Measurements from ENCODE around the gene TMEM63B.

TMEM63B gene

DNA sequence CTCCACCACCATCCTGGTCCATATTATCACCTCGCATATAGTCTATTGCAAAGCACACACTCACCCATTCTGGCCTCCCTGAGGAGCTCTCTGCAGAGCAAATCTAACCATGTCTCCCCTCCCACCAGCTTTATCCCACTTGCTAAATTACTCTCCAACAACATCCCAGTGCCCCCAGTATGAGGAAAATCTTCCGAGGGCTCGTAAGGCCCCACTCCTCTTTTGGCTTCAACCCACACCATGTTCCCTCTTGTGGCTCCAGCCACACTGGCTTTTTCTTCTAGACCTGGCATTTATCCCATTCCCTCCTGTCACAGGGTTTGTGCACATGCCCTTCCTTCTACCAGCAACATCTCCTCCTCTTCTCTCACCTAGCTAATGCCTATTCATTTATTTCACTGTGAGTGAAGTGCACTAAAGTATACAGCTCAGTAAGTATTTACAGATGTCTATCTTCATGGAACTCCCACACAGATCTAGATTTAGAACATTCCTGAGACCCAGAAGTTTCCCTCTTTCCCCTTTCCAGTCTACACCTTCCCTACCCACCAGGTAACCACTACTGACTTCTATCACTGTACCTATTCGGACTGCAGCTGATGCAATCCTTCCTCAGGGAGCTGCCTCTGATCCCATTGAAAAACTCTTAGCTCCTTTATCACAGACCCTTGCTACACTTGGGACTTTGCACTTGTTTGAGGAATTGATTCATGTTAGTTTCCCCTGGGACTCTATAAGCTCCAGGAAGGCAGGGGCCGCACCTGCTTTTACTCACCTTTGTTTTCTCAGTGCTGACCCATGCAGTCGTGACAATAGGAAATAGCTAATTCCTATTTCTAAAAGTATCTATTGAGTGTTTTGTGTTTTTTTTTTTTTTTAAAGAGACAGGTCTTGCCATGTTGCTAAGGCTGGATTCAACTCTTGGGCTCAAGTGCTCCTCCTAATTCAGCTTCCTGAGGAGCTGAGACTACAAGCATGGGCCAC lies 15.6 kb upstream of the TMEM63B start:
- in situ Hi-C loops (cut with HindIII; ENCODE audit: low pct_ligation_motif_present, low pct_unique_long_range_greater_than_20kb, low sequenced_read_pairs) = no loop called here
- DNase-seq = no peak

DNA sequence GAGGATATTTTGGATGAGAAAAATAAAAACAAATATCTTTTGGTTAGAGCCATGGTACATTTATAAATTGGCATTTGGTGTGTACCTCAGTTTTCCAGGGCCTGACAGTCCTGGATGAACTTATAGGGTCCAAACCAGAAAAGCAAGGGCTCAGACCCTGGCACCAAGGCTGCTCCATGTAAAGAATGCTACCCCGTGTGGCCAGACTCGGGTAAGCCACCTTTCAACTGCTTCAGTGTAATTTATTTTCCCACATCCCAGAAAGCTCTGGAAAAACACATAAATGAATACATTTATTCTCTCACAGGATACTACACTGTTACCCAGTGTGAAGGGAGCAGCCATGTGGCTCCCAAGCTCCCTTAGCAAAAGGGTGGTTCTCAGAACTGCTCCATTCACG lies 13.9 kb upstream of the TMEM63B start:
- DNase-seq = no peak
- in situ Hi-C loops (cut with HindIII; ENCODE audit: low pct_ligation_motif_present, low pct_unique_long_range_greater_than_20kb, low sequenced_read_pairs) = no loop called here

DNA sequence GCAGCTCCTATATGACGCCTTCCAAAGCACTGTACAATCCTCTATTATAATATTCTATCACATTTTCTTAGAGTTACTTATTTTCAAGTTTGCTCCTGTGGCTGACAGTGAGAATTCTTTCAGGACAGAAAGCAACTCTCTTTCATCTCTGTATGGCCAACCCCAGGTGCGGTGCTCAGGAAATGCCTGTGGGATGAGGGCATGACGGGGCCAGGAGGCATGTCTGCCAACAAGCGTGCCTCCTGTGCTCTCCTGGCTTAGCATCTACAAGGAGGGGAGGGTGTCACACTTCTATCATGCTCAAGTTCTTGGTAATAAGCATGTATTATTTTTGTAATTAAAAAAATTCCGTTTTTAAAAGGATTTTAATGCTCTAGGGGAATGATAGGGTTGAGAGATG lies 11.5 kb upstream of the TMEM63B start:
- peak; percentile 79 for DNase-seq
- in situ Hi-C loops (cut with HindIII; ENCODE audit: low pct_ligation_motif_present, low pct_unique_long_range_greater_than_20kb, low sequenced_read_pairs) = no loop called here

DNA sequence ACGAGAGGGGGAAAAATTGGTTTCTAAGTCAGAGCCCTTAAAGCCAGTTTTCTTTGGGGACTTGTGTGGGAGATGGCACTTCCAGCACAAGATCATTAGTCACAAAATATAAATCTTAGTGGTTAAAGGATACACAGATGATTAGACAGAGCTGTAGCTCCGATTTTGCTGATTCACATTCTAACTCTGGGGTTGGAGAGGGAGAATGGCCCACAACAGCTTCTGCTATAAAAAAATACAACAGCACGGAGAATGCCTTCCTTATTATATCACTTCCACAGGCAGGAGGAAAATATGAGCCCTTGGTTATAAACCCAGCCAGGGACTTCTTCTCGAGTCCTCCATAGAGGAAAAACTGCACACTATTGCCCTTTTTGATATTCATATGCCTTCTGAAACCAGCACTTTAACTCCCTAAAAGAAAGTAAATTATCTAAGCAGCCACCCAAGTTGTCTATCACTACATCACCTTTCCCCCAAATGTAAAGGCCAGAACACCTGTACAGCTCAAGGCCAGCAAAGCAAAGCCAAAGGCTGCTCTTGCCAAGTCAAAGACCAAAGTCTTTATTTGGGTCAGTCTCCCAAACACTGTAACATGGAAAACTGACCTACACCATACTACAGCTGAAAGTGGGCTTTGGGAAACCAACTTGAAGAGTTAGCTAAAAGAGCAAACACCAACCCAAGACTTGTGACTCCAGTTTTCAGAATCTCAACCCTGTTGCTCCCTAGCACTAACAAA lies 10.5 kb upstream of the TMEM63B start:
- peak; percentile 79 for DNase-seq
- in situ Hi-C loops (cut with HindIII; ENCODE audit: low pct_ligation_motif_present, low pct_unique_long_range_greater_than_20kb, low sequenced_read_pairs) = no loop called here

DNA sequence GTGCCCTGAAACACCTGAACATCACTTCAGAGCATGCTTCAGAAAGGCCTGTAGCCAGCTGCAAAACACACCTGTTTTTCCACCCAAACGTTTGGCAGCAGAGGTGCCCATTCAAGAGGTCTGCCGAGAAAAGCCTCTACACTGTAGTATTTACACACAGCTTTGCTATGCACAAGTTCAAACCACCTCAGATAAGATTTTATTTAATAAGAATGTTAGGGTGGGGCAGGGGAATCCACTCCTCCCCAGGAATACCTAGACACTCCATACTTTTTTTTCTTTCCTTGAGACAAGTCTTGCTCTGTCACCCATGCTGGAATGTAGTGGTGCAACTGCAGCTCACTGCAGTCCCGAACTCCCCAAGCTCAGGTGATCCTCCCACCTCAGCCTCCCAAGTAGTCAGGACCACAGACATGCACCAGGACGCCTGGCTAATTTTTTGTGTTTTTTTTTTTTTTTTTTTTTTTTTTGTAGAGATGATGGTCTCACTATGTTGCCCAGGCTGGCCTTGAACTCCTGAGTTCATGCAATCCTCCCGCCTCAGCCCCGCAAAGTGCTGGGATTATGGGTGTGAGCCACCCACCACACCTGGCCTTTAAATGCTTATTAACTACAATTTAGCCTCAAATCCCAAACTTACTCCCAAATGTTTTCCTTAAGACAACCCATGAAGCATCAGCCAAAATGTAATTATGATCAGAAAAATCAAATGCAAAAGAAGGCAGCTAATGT lies 9.8 kb upstream of the TMEM63B start:
- in situ Hi-C loops (cut with HindIII; ENCODE audit: low pct_ligation_motif_present, low pct_unique_long_range_greater_than_20kb, low sequenced_read_pairs) = no loop called here
- DNase-seq = peak; percentile 25

DNA sequence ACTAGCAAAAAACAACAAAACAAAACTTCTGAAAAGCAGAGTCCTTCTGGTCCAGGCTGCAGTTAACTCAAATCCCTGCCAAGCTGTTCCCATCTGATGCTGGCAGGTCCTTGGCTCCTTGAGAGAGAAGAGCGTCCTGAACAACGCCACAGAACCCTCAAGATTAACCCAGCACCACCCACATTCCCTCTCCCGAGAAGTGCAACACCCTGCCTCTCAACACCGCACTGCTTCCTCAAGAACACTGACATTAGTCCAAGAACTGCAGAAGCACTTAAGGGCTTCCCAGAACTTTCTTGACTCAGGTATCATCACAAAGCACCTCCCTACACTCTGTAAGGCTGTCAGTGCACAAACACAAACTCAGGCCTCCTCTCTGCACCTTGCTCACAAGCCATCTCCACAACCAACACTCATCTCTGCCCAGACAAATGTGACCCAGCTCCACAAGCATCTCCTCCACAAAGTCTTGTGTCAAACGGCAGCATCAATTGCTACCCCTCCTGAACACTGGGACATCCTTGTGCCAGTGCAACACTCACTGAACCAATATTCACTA lies 7.6 kb upstream of the TMEM63B start:
- in situ Hi-C loops (cut with HindIII; ENCODE audit: low pct_ligation_motif_present, low pct_unique_long_range_greater_than_20kb, low sequenced_read_pairs) = no loop called here
- no peak for DNase-seq

DNA sequence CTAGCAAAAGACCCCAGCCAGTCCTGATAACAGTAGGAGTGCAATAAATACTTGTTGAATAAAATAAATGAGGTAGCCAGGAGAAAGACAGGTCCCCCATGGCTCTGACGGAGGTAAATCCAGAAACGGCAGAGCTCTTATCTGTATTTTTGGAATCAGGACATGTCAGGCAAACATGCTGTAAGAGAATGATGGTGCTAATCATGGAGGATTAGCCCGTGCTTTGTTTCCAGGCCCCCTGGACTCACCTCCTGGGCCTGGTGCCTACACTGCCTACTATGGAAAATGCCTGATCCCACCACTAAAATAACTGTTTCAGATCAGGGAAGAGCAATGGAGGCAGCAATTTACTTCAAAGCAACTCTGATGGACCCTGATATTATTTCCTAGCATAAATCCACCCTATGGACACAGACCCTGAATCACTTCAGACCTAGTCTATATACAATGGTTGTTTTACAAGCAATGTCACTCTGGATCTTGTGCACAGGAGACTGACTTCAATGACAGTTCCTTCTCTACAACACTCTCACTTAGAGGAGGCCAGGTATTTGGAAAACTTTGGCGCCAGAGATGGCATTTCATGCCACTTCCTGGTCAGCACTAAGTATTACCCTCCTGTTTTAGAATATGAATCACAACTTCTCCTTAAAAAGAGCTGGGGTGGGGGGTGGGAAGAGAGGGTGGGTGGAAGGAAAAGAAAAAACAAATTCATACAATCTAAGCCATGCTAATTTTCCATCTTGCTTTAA lies 6.5 kb upstream of the TMEM63B start:
- no peak for DNase-seq

DNA sequence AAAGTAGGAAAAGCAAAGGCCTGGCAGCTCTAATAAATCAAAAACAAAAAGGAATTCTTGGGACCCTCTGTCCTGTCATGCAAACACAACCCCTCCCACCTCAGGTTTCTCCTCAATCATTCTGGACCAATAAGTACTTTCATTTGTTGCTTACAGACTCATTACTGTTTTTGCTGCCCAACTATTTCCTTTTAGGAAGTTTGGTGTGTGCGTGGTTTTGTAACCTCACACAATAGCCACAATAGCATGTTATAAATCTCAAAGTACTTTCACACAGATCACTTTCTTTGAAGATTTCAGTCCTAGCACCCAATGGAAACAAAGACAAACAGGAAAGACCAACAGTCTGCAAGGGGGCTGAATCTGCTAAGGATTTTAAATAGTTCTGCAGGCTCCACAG lies 4.6 kb upstream of the TMEM63B start:
- in situ Hi-C loops (cut with HindIII; ENCODE audit: low pct_ligation_motif_present, low pct_unique_long_range_greater_than_20kb, low sequenced_read_pairs) = no loop called here
- DNase-seq = no peak

More for the DNA sequence above, 6.5 kb upstream of the TMEM63B start:
- in situ Hi-C loops (cut with HindIII; ENCODE audit: low pct_ligation_motif_present, low pct_unique_long_range_greater_than_20kb, low sequenced_read_pairs) = no loop called here

DNA sequence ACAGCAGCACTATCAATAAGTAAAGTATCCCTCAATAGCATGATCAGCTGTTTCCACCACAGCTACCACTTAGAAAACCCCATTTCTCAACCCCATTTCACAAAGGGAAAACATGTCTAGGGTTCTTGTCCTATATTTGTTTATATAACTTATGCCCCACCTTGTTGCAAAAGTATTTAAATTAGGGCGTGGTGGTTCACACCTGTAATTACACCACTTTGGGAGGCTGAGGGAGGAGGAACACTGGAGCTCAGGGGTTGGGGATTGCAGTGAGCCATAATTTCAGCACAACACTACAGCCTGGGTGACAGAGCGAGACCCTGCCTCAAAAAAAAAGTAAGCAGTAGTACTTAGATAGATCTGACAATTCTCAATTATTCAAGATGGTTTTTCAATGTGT lies 3.8 kb upstream of the TMEM63B start:
- in situ Hi-C loops (cut with HindIII; ENCODE audit: low pct_ligation_motif_present, low pct_unique_long_range_greater_than_20kb, low sequenced_read_pairs) = no loop called here

DNA sequence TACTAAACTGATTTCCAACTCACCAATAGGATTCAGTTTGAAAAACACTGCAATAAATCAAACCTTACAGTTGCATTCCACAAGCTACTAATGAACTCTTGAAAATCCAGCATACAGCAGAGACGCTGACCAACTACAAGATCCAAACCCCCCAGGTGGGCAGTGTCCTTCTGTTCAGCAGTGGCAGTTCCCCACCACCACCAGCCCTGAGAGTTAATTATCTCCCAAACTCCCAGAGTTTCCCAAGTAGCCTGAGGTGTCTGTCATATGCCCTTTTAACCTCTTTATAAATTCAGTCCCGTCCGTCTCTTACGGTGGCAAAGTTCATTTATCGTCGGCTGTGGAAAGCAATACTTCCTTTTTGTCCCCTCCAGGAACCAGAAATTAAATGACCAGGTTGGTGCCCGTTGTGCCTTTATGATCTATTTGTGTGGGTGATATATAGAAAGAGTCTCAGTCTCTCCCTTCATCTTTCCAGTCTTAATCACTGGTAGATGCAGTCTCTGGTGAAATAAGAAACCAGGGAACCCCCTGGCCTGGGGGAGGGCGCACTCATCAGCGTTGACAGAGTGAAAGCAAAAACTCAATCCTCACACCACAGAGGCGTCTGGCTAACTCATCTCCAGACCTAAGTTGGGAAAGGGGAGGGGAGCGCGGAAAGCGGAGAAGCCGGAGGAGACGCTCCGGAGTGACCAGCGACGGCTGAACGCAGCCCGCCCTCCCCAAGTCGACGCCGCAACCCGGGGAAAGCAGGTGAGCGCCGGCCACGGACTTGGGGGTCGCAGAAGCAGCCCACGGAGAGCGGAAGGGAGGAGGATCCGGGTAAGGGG lies 819 bp upstream of the TMEM63B start:
- peak; percentile 61 for DNase-seq
- in situ Hi-C loops (cut with HindIII; ENCODE audit: low pct_ligation_motif_present, low pct_unique_long_range_greater_than_20kb, low sequenced_read_pairs) = no loop called here

More for the DNA sequence above, 3.8 kb upstream of the TMEM63B start:
- DNase-seq = no peak

DNA sequence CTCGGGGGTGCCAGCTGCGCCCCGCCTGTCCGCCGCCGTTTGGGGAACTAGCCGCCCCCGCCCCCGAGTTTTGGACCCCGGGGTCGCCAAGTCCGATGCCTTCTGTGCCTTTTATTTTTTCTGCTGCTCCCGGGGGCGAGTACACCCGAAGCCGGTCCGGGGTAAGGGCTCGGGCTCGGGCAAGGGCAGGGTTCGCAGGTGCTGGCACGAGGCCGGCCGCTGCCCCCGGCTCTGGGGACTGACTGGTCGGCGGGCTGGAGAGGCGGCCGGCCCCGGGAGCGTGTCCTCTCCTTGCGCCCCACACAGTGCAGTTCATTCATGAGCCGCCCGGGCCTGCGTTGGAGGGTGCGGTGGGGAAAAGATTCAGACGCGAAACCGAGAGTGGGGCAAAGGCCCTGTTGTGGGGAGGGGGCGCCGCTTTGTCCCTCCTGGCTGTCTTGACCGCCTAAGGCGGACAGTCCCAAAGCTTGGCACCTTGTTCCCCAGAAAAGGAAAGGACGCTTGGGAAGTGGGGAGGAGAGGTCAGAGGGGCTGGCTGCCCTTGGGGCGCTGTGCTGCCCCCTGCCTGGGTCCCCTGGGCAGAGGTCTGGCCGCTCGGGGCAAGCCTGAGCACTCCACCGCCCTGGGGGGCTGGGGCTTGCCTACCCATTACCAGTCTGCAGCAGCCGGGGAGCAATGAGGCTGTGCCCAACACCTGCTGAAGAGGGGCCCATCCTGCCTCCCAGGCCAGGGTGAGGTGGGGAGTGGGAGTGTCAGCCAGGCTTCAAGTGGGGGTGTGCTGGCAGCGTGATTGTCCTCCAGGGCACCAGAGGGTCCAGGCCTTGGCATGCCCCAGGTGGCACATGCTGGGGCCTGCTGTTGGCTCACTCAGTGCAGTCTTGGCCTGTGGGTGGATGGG lies 915 bp downstream of the TMEM63B start:
- in situ Hi-C loops (cut with HindIII; ENCODE audit: low pct_ligation_motif_present, low pct_unique_long_range_greater_than_20kb, low sequenced_read_pairs) = no loop called here
- peak; percentile 46 for DNase-seq

DNA sequence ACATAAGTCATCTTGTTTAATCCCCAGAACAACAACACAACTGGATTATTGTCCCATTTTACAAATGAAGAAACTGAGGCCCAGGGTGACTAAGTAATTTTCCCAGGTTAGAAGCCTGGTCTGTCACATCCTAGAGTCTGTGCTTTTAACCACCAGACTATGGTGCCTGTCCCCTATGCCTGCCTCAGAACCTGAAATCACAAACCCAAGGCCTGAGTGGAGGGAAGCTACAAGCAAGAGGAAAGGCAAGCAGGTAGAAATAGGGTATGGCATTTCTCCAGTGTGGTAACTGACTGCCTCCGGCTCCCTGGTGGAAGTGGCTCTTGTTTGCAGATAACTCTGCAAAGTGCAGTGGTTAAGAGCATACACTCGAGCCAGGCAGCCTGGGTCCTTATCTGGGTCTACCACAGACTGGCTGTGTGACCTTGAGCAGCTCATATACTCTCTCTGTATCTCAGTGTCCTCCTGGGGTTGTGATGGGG lies 2.5 kb downstream of the TMEM63B start:
- in situ Hi-C loops (cut with HindIII; ENCODE audit: low pct_ligation_motif_present, low pct_unique_long_range_greater_than_20kb, low sequenced_read_pairs) = no loop called here

DNA sequence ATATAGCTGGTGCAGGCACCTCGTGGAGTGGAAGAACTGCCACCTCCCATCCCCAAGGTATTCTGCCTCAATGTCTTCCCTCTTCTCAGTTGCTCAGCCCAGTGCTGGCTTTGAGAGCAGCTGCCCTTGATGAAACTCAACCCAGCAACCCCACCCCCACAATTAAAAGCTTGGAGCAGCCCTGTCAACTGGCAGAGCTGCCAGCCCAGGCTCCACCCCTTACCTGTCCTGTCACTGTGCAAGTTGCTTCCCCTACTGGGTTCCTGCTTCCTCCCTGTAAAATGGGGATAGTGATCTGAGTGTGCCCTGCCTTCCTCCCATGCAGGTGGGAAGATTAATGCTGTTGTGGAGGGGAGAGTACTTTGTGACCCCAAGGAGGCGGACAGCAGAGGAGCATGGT lies 4.5 kb downstream of the TMEM63B start:
- in situ Hi-C loops (cut with HindIII; ENCODE audit: low pct_ligation_motif_present, low pct_unique_long_range_greater_than_20kb, low sequenced_read_pairs) = no loop called here
- no peak for DNase-seq

More for the DNA sequence above, 2.5 kb downstream of the TMEM63B start:
- no peak for DNase-seq

DNA sequence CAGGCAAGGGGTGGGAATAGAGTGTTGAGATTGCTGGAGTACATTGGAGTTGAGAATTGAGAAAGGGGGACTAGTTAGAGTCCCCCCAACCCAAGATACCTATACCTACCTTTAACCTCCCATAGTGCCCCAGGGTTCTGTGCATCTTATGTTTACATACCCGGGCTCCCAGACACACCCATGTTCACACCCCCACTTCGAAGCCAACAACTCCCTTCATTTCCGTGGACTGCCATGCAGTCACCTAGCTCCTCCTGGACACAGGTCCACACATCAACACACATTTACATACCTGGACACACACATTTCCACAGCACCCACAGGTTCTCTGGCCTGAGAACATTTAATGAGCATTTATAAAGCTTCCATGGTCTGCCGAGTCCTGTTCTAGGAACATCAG lies 5.1 kb downstream of the TMEM63B start:
- DNase-seq = no peak
- in situ Hi-C loops (cut with HindIII; ENCODE audit: low pct_ligation_motif_present, low pct_unique_long_range_greater_than_20kb, low sequenced_read_pairs) = no loop called here

DNA sequence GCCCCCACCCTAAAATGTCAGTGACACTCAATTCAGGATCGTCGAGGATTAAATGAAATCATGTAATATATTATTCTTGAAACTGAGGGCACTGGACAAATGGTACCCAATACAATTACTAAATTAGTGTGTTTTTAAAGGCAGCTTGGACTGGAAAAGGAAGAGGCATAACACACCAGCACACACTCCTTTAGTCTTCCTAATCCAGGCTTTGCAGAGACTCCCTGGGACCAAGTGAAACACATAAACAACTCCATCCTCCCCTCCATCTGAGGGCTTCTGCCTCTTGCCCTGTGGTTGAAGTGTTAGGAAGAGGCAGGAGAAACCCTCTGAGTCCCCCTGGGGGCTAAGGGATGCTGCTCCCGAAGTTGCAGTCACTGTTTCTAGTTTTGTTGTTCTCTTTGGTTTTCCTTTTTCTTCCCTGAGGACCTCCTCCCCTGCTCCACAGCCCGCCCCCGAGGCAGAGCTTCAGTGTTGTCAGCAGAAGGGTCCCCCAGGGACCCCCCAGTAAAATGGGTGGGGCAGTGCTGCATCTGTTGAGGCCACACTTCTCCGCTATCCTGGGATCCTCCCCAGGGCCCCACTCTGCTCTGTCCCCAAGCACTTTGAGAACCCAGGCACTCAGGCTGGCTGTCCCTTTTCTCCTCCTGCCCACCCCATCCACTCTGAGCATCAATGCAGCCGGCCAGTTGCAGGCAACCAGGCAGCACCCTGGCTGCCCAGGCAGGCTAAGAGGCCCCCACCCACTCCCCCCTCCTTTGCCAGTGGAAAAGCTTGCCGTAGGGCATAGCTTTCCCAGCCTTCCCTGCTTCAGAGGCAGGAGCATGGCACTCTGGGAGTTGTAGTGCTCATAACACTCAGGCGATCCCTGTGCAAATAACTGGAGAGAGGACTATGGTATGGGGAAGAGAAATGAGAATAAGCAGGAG lies 5.9 kb downstream of the TMEM63B start:
- no peak for DNase-seq
- in situ Hi-C loops (cut with HindIII; ENCODE audit: low pct_ligation_motif_present, low pct_unique_long_range_greater_than_20kb, low sequenced_read_pairs) = no loop called here
